NCI-H2196 treated with DMSO at 0.1 percent for 48 hours (cell line): ENCODE results near the gene PDS5B.
"Not testable (repeated sequence)": the region's sequence is repeated elsewhere in the genome, so short reads cannot be mapped to it uniquely, and the experiment has no call there.

ENCODE experiments used
- DNase-seq: peaks from one replicate; lab custom pipeline; 2025; ENCODE audit not compliant: unreplicated experiment; lab: John Stamatoyannopoulos, UW

Gene PDS5B

GRCh38 chr13:32645854-32646253 is 59.6 kb downstream of the PDS5B start:
- no peak for DNase-seq

- DNase-seq = no peak
These were observed 61.7 kb downstream of the PDS5B start for GRCh38 chr13:32647926-32648325.

- DNase-seq = no peak
These were observed 64.6 kb downstream of the PDS5B start for GRCh38 chr13:32650705-32651311.

GRCh38 chr13:32657309-32657708 is 71.1 kb downstream of the PDS5B start:
- no peak for DNase-seq

- no peak for DNase-seq
These were observed 73.5 kb downstream of the PDS5B start for GRCh38 chr13:32659736-32660135.

GRCh38 chr13:32660227-32660626 is 74.0 kb downstream of the PDS5B start:
- peak; percentile 18 for DNase-seq

GRCh38 chr13:32661685-32662084 is 75.4 kb downstream of the PDS5B start:
- no peak for DNase-seq

- DNase-seq = no peak
These were observed 77.4 kb downstream of the PDS5B start for GRCh38 chr13:32663660-32664059.

GRCh38 chr13:32666990-32667571 is 80.8 kb downstream of the PDS5B start:
- DNase-seq = no peak

- no peak for DNase-seq
These were observed 82.9 kb downstream of the PDS5B start for GRCh38 chr13:32669030-32669646.

GRCh38 chr13:32674503-32674902 is 88.3 kb downstream of the PDS5B start:
- no peak for DNase-seq

GRCh38 chr13:32676242-32676641 is 90.0 kb downstream of the PDS5B start:
- DNase-seq = no peak

- no peak for DNase-seq
These were observed 95.9 kb downstream of the PDS5B start for GRCh38 chr13:32682130-32682529.

GRCh38 chr13:32682740-32683139 is 96.5 kb downstream of the PDS5B start:
- DNase-seq = no peak

GRCh38 chr13:32687275-32687674 is 101.0 kb downstream of the PDS5B start:
- no peak for DNase-seq

GRCh38 chr13:32695602-32696250 is 109.5 kb downstream of the PDS5B start:
- no peak for DNase-seq

GRCh38 chr13:32707471-32707870 is 121.2 kb downstream of the PDS5B start:
- no peak for DNase-seq

- DNase-seq = no peak
These were observed 127.1 kb downstream of the PDS5B start for GRCh38 chr13:32713397-32713796.

GRCh38 chr13:32716201-32716600 is 129.9 kb downstream of the PDS5B start:
- not testable (repeated sequence) for DNase-seq

GRCh38 chr13:32720026-32720425 is 133.8 kb downstream of the PDS5B start:
- DNase-seq = no peak

GRCh38 chr13:32721131-32722034 is 135.1 kb downstream of the PDS5B start:
- not testable (repeated sequence) for DNase-seq
